H1 (cell line): ENCODE results near the gene ZNF761. TPM values are rescaled to one million over a fixed set of nuclear protein-coding genes. Genes with fewer than 3 reads are reported as not detected.
A peak's percentile ranks its signal among the peaks of the same experiment; 100 is the strongest.

Source experiments
- EGR1 ChIP-seq: IDR thresholded peaks from 2 replicates; pipeline ENCODE4 v1.6.1; 2011; ENCODE audit warnings: low read depth, low read length, borderline replicate concordance
- FOSL1 ChIP-seq: IDR thresholded peaks from 2 replicates; pipeline ENCODE4 v1.6.1; 2011; ENCODE audit warnings: mild to moderate bottlenecking, low read depth, low read length, moderate library complexity; ENCODE audit not compliant: insufficient read depth
- POU5F1 ChIP-seq: IDR thresholded peaks from 2 replicates; pipeline ENCODE4 v1.6.1; 2011; ENCODE audit warnings: low read depth, mild to moderate bottlenecking, low read length, moderate library complexity
- RXRA ChIP-seq: IDR thresholded peaks from 2 replicates; pipeline ENCODE4 v1.6.1; 2011; ENCODE audit warnings: low read depth, mild to moderate bottlenecking, low read length, moderate library complexity; ENCODE audit not compliant: insufficient read depth
- TEAD4 ChIP-seq: IDR thresholded peaks from 2 replicates; pipeline ENCODE4 v1.6.1; 2012; ENCODE audit warnings: low read depth, low read length, inconsistent platforms, mixed read lengths
- polyA plus RNA-seq, 7 experiments: library from polyadenylated mRNA; depleted of rRNA in 3 of 7; stranded (reverse) in 5 of 7; unstranded in 2 of 7; fragments of >200 nt in 5 of 7; fragments of 200-250 nt in 2 of 7; gene quantifications; 1 replicate in 5 of 7; 2 replicates in 1 of 7; 4 replicates in 1 of 7; pipeline versions ENCODE4 v1.2.1 to v1.2.3, GENCODE V29; 2011 to 2013; ENCODE audit warnings: missing spikeins in 2 of 7, mixed read lengths in 2 of 7
- total RNA-seq: library from RNA; stranded (reverse); fragmentation: NEBNext Ultra II Directional; extraction: Animal tissue kit (Norgen Biotek cat#: 25700); gene quantifications from 2 replicates; pipeline ENCODE4 v1.2.1, GENCODE V29; 2021
- TF ChIP-seq, protein P1 (sequence below): IDR thresholded peaks from 2 replicates; pipeline ENCODE4 v1.6.1; 2011; ENCODE audit warnings: low read length, improper control_type of control experiment
- TF ChIP-seq, protein P2 (sequence below): fragments of 300-600 bp; sonication (generic); IDR thresholded peaks from 2 replicates; pipeline ENCODE4 v1.7.1; 2012; ENCODE audit warnings: low read length, moderate library complexity, mild to moderate bottlenecking, inconsistent platforms; ENCODE audit not compliant: insufficient replicate concordance

ZNF761 gene
- total and polyA plus RNA-seq, 2 of the 8 experiments (the other 6 are each of a cell fraction or from before 2014, with no cell fraction given) = 11.1 to 25.1 TPM

DNA sequence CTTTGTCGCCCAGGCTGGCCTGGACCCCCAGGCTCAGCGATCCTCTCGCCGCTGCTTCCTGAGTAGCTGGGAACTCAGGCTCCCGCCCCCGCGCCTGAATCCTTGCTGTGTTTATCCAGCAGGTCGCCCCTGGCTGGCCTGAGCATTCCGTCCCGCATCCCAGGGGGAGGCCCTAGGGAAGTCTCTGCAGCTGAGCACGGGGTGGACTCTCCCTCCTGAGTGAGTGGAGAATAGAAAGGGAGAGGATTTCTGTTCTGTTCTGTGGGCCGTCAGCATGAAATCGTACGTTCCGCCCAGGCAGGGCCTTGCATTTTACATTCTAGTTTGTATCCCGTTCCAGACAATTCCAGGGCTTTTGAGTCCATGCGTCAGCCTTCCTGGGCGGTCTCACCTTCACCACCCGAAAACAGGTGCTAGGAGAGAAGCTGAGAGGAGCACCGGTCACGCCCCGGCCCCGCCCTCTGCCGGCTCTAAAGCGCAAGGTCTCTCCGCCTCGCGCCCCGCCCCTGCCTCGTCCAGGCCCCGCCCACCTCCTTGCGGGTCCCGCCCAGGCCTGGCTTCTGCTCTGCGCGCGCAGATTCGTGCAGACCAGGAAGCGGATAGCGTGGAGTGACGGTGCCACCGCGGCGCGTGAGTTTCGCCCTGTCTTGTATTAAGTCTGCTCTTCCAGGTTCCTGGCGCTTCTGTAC lies at the start of gene ZNF761 (continued):
- TF ChIP-seq EGR1 = peak; percentile 62; the same call in 1 of the 2 replicates
- no peak for TF ChIP-seq POU5F1
- TF ChIP-seq TEAD4 = no peak
- no peak for TF ChIP-seq FOSL1
- TF ChIP-seq RXRA = no peak
- TF ChIP-seq, protein P1, sequence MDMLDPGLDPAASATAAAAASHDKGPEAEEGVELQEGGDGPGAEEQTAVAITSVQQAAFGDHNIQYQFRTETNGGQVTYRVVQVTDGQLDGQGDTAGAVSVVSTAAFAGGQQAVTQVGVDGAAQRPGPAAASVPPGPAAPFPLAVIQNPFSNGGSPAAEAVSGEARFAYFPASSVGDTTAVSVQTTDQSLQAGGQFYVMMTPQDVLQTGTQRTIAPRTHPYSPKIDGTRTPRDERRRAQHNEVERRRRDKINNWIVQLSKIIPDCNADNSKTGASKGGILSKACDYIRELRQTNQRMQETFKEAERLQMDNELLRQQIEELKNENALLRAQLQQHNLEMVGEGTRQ = no peak
- TF ChIP-seq, protein P2, sequence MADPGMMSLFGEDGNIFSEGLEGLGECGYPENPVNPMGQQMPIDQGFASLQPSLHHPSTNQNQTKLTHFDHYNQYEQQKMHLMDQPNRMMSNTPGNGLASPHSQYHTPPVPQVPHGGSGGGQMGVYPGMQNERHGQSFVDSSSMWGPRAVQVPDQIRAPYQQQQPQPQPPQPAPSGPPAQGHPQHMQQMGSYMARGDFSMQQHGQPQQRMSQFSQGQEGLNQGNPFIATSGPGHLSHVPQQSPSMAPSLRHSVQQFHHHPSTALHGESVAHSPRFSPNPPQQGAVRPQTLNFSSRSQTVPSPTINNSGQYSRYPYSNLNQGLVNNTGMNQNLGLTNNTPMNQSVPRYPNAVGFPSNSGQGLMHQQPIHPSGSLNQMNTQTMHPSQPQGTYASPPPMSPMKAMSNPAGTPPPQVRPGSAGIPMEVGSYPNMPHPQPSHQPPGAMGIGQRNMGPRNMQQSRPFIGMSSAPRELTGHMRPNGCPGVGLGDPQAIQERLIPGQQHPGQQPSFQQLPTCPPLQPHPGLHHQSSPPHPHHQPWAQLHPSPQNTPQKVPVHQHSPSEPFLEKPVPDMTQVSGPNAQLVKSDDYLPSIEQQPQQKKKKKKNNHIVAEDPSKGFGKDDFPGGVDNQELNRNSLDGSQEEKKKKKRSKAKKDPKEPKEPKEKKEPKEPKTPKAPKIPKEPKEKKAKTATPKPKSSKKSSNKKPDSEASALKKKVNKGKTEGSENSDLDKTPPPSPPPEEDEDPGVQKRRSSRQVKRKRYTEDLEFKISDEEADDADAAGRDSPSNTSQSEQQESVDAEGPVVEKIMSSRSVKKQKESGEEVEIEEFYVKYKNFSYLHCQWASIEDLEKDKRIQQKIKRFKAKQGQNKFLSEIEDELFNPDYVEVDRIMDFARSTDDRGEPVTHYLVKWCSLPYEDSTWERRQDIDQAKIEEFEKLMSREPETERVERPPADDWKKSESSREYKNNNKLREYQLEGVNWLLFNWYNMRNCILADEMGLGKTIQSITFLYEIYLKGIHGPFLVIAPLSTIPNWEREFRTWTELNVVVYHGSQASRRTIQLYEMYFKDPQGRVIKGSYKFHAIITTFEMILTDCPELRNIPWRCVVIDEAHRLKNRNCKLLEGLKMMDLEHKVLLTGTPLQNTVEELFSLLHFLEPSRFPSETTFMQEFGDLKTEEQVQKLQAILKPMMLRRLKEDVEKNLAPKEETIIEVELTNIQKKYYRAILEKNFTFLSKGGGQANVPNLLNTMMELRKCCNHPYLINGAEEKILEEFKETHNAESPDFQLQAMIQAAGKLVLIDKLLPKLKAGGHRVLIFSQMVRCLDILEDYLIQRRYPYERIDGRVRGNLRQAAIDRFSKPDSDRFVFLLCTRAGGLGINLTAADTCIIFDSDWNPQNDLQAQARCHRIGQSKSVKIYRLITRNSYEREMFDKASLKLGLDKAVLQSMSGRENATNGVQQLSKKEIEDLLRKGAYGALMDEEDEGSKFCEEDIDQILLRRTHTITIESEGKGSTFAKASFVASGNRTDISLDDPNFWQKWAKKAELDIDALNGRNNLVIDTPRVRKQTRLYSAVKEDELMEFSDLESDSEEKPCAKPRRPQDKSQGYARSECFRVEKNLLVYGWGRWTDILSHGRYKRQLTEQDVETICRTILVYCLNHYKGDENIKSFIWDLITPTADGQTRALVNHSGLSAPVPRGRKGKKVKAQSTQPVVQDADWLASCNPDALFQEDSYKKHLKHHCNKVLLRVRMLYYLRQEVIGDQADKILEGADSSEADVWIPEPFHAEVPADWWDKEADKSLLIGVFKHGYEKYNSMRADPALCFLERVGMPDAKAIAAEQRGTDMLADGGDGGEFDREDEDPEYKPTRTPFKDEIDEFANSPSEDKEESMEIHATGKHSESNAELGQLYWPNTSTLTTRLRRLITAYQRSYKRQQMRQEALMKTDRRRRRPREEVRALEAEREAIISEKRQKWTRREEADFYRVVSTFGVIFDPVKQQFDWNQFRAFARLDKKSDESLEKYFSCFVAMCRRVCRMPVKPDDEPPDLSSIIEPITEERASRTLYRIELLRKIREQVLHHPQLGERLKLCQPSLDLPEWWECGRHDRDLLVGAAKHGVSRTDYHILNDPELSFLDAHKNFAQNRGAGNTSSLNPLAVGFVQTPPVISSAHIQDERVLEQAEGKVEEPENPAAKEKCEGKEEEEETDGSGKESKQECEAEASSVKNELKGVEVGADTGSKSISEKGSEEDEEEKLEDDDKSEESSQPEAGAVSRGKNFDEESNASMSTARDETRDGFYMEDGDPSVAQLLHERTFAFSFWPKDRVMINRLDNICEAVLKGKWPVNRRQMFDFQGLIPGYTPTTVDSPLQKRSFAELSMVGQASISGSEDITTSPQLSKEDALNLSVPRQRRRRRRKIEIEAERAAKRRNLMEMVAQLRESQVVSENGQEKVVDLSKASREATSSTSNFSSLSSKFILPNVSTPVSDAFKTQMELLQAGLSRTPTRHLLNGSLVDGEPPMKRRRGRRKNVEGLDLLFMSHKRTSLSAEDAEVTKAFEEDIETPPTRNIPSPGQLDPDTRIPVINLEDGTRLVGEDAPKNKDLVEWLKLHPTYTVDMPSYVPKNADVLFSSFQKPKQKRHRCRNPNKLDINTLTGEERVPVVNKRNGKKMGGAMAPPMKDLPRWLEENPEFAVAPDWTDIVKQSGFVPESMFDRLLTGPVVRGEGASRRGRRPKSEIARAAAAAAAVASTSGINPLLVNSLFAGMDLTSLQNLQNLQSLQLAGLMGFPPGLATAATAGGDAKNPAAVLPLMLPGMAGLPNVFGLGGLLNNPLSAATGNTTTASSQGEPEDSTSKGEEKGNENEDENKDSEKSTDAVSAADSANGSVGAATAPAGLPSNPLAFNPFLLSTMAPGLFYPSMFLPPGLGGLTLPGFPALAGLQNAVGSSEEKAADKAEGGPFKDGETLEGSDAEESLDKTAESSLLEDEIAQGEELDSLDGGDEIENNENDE = no peak
